ENCODE data around the gene SURF1.
"Not testable (repeated sequence)": the region's sequence is repeated elsewhere in the genome, so short reads cannot be mapped to it uniquely, and the experiment has no call there.

DNA sequence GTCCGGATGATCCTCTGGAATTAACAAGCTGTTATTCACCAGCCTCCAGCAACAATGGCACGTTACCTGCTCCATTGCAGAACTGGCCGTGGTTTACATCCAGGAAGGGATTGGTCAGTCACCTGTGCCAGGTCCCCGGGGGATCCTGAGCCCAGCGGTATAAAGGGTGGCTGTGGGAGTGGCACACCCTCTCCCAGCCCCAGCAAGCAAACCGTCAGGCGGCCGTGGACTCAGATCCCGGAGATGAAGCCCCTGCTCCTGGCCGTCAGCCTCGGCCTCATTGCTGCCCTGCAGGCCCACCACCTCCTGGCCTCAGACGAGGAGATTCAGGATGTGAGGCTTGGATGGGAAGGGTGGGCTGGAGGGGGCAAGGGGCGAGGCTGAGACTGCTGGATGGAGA, 38.7 kb downstream of the SURF1 start:
- TF ChIP-seq, protein P1, sequence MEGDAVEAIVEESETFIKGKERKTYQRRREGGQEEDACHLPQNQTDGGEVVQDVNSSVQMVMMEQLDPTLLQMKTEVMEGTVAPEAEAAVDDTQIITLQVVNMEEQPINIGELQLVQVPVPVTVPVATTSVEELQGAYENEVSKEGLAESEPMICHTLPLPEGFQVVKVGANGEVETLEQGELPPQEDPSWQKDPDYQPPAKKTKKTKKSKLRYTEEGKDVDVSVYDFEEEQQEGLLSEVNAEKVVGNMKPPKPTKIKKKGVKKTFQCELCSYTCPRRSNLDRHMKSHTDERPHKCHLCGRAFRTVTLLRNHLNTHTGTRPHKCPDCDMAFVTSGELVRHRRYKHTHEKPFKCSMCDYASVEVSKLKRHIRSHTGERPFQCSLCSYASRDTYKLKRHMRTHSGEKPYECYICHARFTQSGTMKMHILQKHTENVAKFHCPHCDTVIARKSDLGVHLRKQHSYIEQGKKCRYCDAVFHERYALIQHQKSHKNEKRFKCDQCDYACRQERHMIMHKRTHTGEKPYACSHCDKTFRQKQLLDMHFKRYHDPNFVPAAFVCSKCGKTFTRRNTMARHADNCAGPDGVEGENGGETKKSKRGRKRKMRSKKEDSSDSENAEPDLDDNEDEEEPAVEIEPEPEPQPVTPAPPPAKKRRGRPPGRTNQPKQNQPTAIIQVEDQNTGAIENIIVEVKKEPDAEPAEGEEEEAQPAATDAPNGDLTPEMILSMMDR (IDR thresholded peaks at IDR 0.05), result not testable (repeated sequence)
- TF ChIP-seq POLR2A (IDR thresholded peaks at IDR 0.05), result not testable (repeated sequence)
